K562 (cell line): ENCODE measurements around the gene NAT9. TPM values are rescaled to one million over a fixed set of nuclear protein-coding genes. Genes with fewer than 3 reads are reported as not detected.
A peak's percentile ranks its signal among the peaks of the same experiment; 100 is the strongest.

Experiments
- ATAC-seq: fragments of 200-7000 bp; cut with Tn5 transposase; 3 replicates; pipeline ENCODE4 v1.9.1; 2020; ENCODE audit warnings: moderate library complexity
- BruUV-seq: library from RNA; stranded (reverse); fragments of 400-500 nt; replicated peaks from 2 replicates; lab custom pipeline; 2021; lab: Mats Ljungman, UMichigan
- CTCF ChIA-PET: fragments of 300-600 bp; formaldehyde crosslinking; extraction: SDS; loops from one replicate; lab custom pipeline; 2021; ENCODE audit warnings: low intra/inter-chr PET ratio; lab: Yijun Ruan, JAX
- POLR2A ChIA-PET: fragments of 300-600, 350-650 bp; sonication (Branson Sonifier 250); formaldehyde crosslinking; extraction: SDS; loops from one replicate; lab custom pipeline; 2021; ENCODE audit warnings: antibody characterized with exemption, inconsistent platforms; lab: Yijun Ruan, JAX
- DNase-seq, 4 experiments: peaks; one replicate each; pipeline versions ENCODE4 v3.0.0 to v3.0.0-alpha.2; 2011 to 2018; ENCODE audit warnings: low spot score in 3 of 4, mixed read lengths in 3 of 4; ENCODE audit errors: extremely low read depth in 1 of 4
- FAIRE-seq: peaks from 2 replicates; lab custom pipeline; 2011; peaks lifted over from hg19 to GRCh38; lab: Jason Lieb, UNC
- H2AFZ ChIP-seq: 2 replicates; pipeline ENCODE4 v1.6.0; 2011; ENCODE audit warnings: low read depth, low read length, control low read depth, inconsistent platforms
- H3K27ac ChIP-seq: fragments of 200-600 bp; 3 replicates; pipeline ENCODE4 v1.8.0; 2011; ENCODE audit warnings: low read depth, mild to moderate bottlenecking, control low read depth, inconsistent platforms, low read length, moderate library complexity, mixed read lengths; ENCODE audit errors: extremely low read depth
- H3K27me3 ChIP-seq, 2 experiments: fragments of 300-600 bp in 1 of 2; 2 replicates in 1 of 2; 3 replicates in 1 of 2; pipeline versions ENCODE4 v1.6.0 to v1.8.0; 2011; ENCODE audit warnings: inconsistent platforms in 2 of 2, low read length in 2 of 2, mild to moderate bottlenecking in 1 of 2, mixed read lengths in 1 of 2, moderate library complexity in 1 of 2; ENCODE audit not compliant: control insufficient read depth in 2 of 2, insufficient read depth in 2 of 2
- H3K36me3 ChIP-seq: fragments of 300-600 bp; 3 replicates; pipeline ENCODE4 v1.8.0; 2011; ENCODE audit warnings: mild to moderate bottlenecking, low read length, inconsistent platforms; ENCODE audit not compliant: control insufficient read depth, insufficient read depth
- H3K4me1 ChIP-seq, 2 experiments: fragments of 200-600 bp in 1 of 2; replicated peaks in 1 of 2; 2 replicates in 1 of 2; 3 replicates in 1 of 2; pipeline versions ENCODE4 v1.5.1 to v1.8.0; 2011; ENCODE audit warnings: inconsistent platforms in 2 of 2, low read length in 2 of 2, mild to moderate bottlenecking in 1 of 2, mixed read lengths in 1 of 2, moderate library complexity in 1 of 2; ENCODE audit not compliant: control insufficient read depth in 2 of 2, insufficient read depth in 2 of 2
- H3K4me2 ChIP-seq: 2 replicates; pipeline ENCODE4 v1.6.1; 2011; ENCODE audit warnings: low read length, control low read depth, inconsistent platforms, mixed read lengths; ENCODE audit not compliant: insufficient read depth
- H3K4me3 ChIP-seq: fragments of 200-600 bp; sonication (generic), shearing (Covaris generic); 2 replicates; pipeline ENCODE4 v1.5.1; 2016; ENCODE audit warnings: control low read depth, inconsistent platforms
- H3K79me2 ChIP-seq: fragments of 200-600 bp; 3 replicates; pipeline ENCODE4 v1.8.0; 2011; ENCODE audit warnings: low read length, inconsistent platforms; ENCODE audit not compliant: control insufficient read depth, insufficient read depth
- H3K9ac ChIP-seq, 2 experiments: 2 replicates each; pipeline versions ENCODE4 v1.6.0 to v1.6.1; 2011; ENCODE audit warnings: low read depth in 2 of 2, low read length in 2 of 2, control low read depth in 1 of 2, inconsistent platforms in 1 of 2, mild to moderate bottlenecking in 1 of 2, mixed read lengths in 1 of 2; ENCODE audit not compliant: insufficient read depth in 1 of 2
- H3K9me1 ChIP-seq: one replicate; pipeline ENCODE4 v1.6.0; 2011; ENCODE audit warnings: inconsistent platforms, mild to moderate bottlenecking, low read length, moderate library complexity; ENCODE audit not compliant: control insufficient read depth, insufficient read depth
- H3K9me3 ChIP-seq: replicated peaks from 2 replicates; pipeline ENCODE4 v1.5.1; 2011; ENCODE audit warnings: low read depth, low read length, inconsistent platforms; ENCODE audit not compliant: control insufficient read depth, insufficient read depth
- H4K20me1 ChIP-seq: replicated peaks from 2 replicates; pipeline ENCODE4 v1.6.1; 2011; ENCODE audit warnings: low read length, inconsistent platforms, mixed read lengths; ENCODE audit not compliant: control insufficient read depth, insufficient read depth
- CREM ChIP-seq: IDR thresholded peaks from 2 replicates; pipeline ENCODE4 v1.6.1; 2014; ENCODE audit warnings: antibody characterized with exemption, low read depth
- CXXC5 ChIP-seq: fragments of 250-450 bp; sonication (Bioruptor Pico); IDR thresholded peaks from 2 replicates; pipeline ENCODE4 v1.8.0; 2022; ENCODE audit warnings: inconsistent platforms, mild to moderate bottlenecking, moderate library complexity
- HNRNPL ChIP-seq: fragments of 200-400 bp; formaldehyde crosslinking; IDR thresholded peaks from 2 replicates; pipeline ENCODE4 v1.6.1; 2017; ENCODE audit warnings: low read depth, mild to moderate bottlenecking, low read length
- MEIS2 ChIP-seq: fragments of 450-650 bp; IDR thresholded peaks from 2 replicates; pipeline ENCODE4 v1.6.1; 2014; ENCODE audit warnings: mild to moderate bottlenecking; ENCODE audit not compliant: partially characterized antibody
- NR2C2 ChIP-seq, 2 experiments: fragments of 200-800 bp in 1 of 2; sonication (Bioruptor generic) in 1 of 2; sonication (generic) in 1 of 2; formaldehyde crosslinking in 1 of 2; IDR thresholded peaks; 2 replicates each; pipeline versions ENCODE4 v1.6.1 to v1.8.0; 2016 to 2022; ENCODE audit warnings: mild to moderate bottlenecking in 1 of 2, missing compliant biosample characterization in 1 of 2, missing genetic modification characterization in 1 of 2, missing genetic modification reagents in 1 of 2
- NRF1 ChIP-seq, 2 experiments: fragments of 450-650 bp; IDR thresholded peaks in 1 of 2; conservative IDR thresholded peaks in 1 of 2; 2 replicates each; pipeline ENCODE4 v1.6.1; 2014; ENCODE audit warnings: mild to moderate bottlenecking in 2 of 2
- SMAD4 ChIP-seq: fragments of 250-450 bp; sonication (Bioruptor Pico); conservative IDR thresholded peaks from 2 replicates; pipeline ENCODE4 v1.8.0; 2021; ENCODE audit warnings: inconsistent platforms, mild to moderate bottlenecking, moderate library complexity
- SMC3 ChIP-seq: conservative IDR thresholded peaks from 2 replicates; pipeline ENCODE4 v1.6.1; 2011; ENCODE audit warnings: low read depth, low read length, improper control_type of control experiment; ENCODE audit not compliant: insufficient read depth
- SPI1 ChIP-seq: IDR thresholded peaks from 2 replicates; pipeline ENCODE4 v1.6.1; 2011; ENCODE audit warnings: low read depth, low read length, control low read depth, borderline replicate concordance
- SREBF1 ChIP-seq: fragments of 150-350 bp; IDR thresholded peaks from 2 replicates; pipeline ENCODE4 v1.6.1; 2014; ENCODE audit warnings: antibody characterized with exemption, low read depth, low read length, borderline replicate concordance
- SRSF3 ChIP-seq: fragments of 200-400 bp; formaldehyde crosslinking; IDR thresholded peaks from 2 replicates; pipeline ENCODE4 v1.6.1; 2016; ENCODE audit warnings: mild to moderate bottlenecking, low read length, moderate library complexity; ENCODE audit not compliant: insufficient read depth
- YY1 ChIP-seq, 3 experiments: IDR thresholded peaks; 2 replicates each; pipeline ENCODE4 v1.6.1; 2011; ENCODE audit warnings: low read length in 2 of 3, mild to moderate bottlenecking in 2 of 3, moderate library complexity in 2 of 3, borderline replicate concordance in 1 of 3, control low read depth in 1 of 3, low read depth in 1 of 3; ENCODE audit not compliant: insufficient read depth in 3 of 3, insufficient replicate concordance in 2 of 3, control insufficient read depth in 1 of 3, insufficient read length in 1 of 3; ENCODE audit errors: extremely low read depth in 1 of 3
- ZNF395 ChIP-seq: fragments of 200-800 bp; sonication (Bioruptor generic); IDR thresholded peaks from 2 replicates; pipeline ENCODE4 v1.6.1; 2017; ENCODE audit warnings: missing genetic modification characterization, missing compliant biosample characterization
- ZNF699 ChIP-seq: fragments of 250-450 bp; sonication (Bioruptor Pico); IDR thresholded peaks from 2 replicates; pipeline ENCODE4 v1.8.0; 2021; ENCODE audit warnings: mild to moderate bottlenecking, moderate library complexity; ENCODE audit not compliant: insufficient replicate concordance
- whole genome bisulfite sequencing: fragments of 100-300 bp; shearing (Covaris generic); methylation state at CpG from one replicate; pipeline ENCODE4 v1.1.6; 2016; ENCODE audit warnings: low coverage, mixed read lengths; ENCODE audit not compliant: insufficient coverage; ENCODE audit errors: missing lambda C conversion rate; 5-methylcytosine and 5-hydroxymethylcytosine counted together
- in situ Hi-C: fragments of 300-500 bp; cut with MboI; formaldehyde crosslinking; loops from 4 replicates; pipeline ENCODE4 v1.15.0; 2018; ENCODE audit warnings: inconsistent platforms, mixed read lengths
- intact Hi-C: fragments of 100-400 bp; cut with micrococcal nuclease; formaldehyde crosslinking; loops from 2 replicates; pipeline ENCODE4 v1.14.2; 2022
- polyA plus RNA-seq, 8 experiments: library from polyadenylated mRNA; depleted of rRNA in 4 of 8; stranded (reverse) in 5 of 8; unstranded in 3 of 8; fragments of >200 nt; fragmentation: Nextera tagmentation in 2 of 8; fragmentation: Illumina TruSeq in 1 of 8; extraction: Ambion mirVana in 2 of 8; extraction: Trizol in 1 of 8; gene quantifications; 2 replicates each; pipeline versions ENCODE4 v1.2.1 to v1.2.3, GENCODE V29; 2011 to 2014; ENCODE audit warnings: inconsistent platforms in 1 of 8, missing spikeins in 1 of 8
- total RNA-seq, 7 experiments: library from RNA; depleted of rRNA in 6 of 7; stranded (reverse); fragments of >200 nt in 6 of 7; fragmentation: Illumina TruSeq in 2 of 7; extraction: Trizol in 2 of 7; gene quantifications; 2 replicates each; pipeline versions ENCODE4 v1.2.1 to v1.2.3, GENCODE V29; 2011 to 2021; ENCODE audit warnings: low replicate concordance in 1 of 7
- TF ChIP-seq, protein P1 (sequence below): IDR thresholded peaks from 2 replicates; pipeline ENCODE4 v1.6.1; 2011; ENCODE audit warnings: borderline replicate concordance, low read depth, mild to moderate bottlenecking, moderate library complexity, low read length; ENCODE audit not compliant: insufficient read depth, poor library complexity, severe bottlenecking
- TF ChIP-seq, protein P2 (sequence below), 2 experiments: fragments of 450-650 bp in 1 of 2; sonication (generic) in 1 of 2; formaldehyde crosslinking in 1 of 2; IDR thresholded peaks in 1 of 2; conservative IDR thresholded peaks in 1 of 2; 2 replicates each; pipeline versions ENCODE4 v1.6.1 to v1.8.1; 2016 to 2023; ENCODE audit warnings: mild to moderate bottlenecking in 2 of 2, moderate library complexity in 2 of 2, inconsistent platforms in 1 of 2, missing genetic modification reagents in 1 of 2

Gene NAT9
- total and polyA plus RNA-seq, 9 of the 15 experiments (the other 6 are each of a cell fraction or from before 2014, with no cell fraction given): 4.2 to 63.6 (median 40.8) TPM

- FAIRE-seq (peak; percentile 65), ATAC-seq (no peak), DNase-seq (no peak)
- Histone ChIP-seq H3K4me1 (peaks cover 40 to 68% of the 10 kb centered on the region in 2 experiments), H3K79me2 (peaks cover 47% of the 10 kb centered on the region), H3K9ac (peak overlapping the region; percentile 37 to 81; a peak in 3 of 4 replicates), H4K20me1 (peaks cover 9% of the 10 kb centered on the region; the same call in 1 of the 2 replicates), H3K9me1 (no peaks in the 10 kb centered on the region), H3K27ac (peak overlapping the region; percentile 57), H3K36me3 (peaks cover 13% of the 10 kb centered on the region; the same call in 2 of the 3 replicates), H3K9me3 (no peaks in the 10 kb centered on the region), H2AFZ (peak overlapping the region; percentile 81), H3K4me3 (peak overlapping the region; percentile 93), H3K27me3 (peaks cover 0 to 2% of the 10 kb centered on the region in 2 experiments; a peak in 2 of 5 replicates), H3K4me2 (peak overlapping the region; percentile 65)
- 1% methylated on average over 17 of the region's 34 CpGs for WGBS
- CTCF ChIA-PET: interaction anchor here (0.7 kb wide), 2 partner anchors 207 to 906 kb away, joined by 3 read pairs; no protein-coding TSS in a partner anchor
- in situ Hi-C loops: no loop called here
- no TSS peak for BruUV-seq
- POLR2A ChIA-PET: no interaction called here
- intact Hi-C loops: loop anchor here (5.0 kb wide), 1 partner anchor 119 kb away; no protein-coding TSS in a partner anchor
- peak; percentile 31; the same call in 1 of the 2 replicates for TF ChIP-seq SMAD4
- no peak for TF ChIP-seq NR2C2 (CRISPR knock-in tag; IDR thresholded peaks at IDR 0.05)
- peak; percentile 20; the same call in 1 of the 2 replicates for TF ChIP-seq NR2C2 (tag; IDR thresholded peaks at IDR 0.05)
- TF ChIP-seq YY1 (IDR thresholded peaks at IDR 0.05; ENCODE audit: borderline replicate concordance in 1 of 3, control insufficient read depth in 1 of 3, extremely low read depth in 1 of 3, insufficient read depth in 3 of 3, insufficient read length in 1 of 3, insufficient replicate concordance in 2 of 3, low read depth in 1 of 3, low read length in 2 of 3): peak in 2 of 3 experiments; percentile 80 to 86
- TF ChIP-seq SPI1: peak; percentile 60; the same call in 1 of the 2 replicates
- TF ChIP-seq CREM: no peak
- no peak for TF ChIP-seq HNRNPL
- 0 out of 2 replicates have a peak, but pooled peaks have one; percentile 54 for TF ChIP-seq SREBF1
- TF ChIP-seq ZNF395 (CRISPR knock-in tag): 0 out of 2 replicates have a peak, but pooled peaks have one; percentile 24
- TF ChIP-seq, protein P1, sequence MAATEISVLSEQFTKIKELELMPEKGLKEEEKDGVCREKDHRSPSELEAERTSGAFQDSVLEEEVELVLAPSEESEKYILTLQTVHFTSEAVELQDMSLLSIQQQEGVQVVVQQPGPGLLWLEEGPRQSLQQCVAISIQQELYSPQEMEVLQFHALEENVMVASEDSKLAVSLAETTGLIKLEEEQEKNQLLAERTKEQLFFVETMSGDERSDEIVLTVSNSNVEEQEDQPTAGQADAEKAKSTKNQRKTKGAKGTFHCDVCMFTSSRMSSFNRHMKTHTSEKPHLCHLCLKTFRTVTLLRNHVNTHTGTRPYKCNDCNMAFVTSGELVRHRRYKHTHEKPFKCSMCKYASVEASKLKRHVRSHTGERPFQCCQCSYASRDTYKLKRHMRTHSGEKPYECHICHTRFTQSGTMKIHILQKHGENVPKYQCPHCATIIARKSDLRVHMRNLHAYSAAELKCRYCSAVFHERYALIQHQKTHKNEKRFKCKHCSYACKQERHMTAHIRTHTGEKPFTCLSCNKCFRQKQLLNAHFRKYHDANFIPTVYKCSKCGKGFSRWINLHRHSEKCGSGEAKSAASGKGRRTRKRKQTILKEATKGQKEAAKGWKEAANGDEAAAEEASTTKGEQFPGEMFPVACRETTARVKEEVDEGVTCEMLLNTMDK: peak; percentile 49
- TF ChIP-seq CXXC5: peak; percentile 89
- no peak for TF ChIP-seq SMC3
- peak; percentile 5 for TF ChIP-seq MEIS2
- TF ChIP-seq NRF1 (conservative IDR thresholded peaks at IDR 0.05 in 1 of 2, IDR thresholded peaks at IDR 0.05 in 1 of 2): peak; percentile 81 to 82; a peak in 3 of 4 replicates
- TF ChIP-seq, protein P2, sequence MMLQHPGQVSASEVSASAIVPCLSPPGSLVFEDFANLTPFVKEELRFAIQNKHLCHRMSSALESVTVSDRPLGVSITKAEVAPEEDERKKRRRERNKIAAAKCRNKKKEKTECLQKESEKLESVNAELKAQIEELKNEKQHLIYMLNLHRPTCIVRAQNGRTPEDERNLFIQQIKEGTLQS (IDR thresholded peaks at IDR 0.05): no peak
- TF ChIP-seq, protein P2 (CRISPR knock-in tag; conservative IDR thresholded peaks at IDR 0.05): no peak
- no peak for TF ChIP-seq SRSF3
- TF ChIP-seq ZNF699 (CRISPR knock-in tag): no peak
These were observed 27.9 kb downstream of the NAT9 start for GRCh38 chr17:74748279-74748528.
